OCI-LY1 (cell line): ENCODE data around the gene LIAS.

ENCODE experiments used
- EZH2 ChIP-seq: fragments of 200-600 bp; sonication (generic), shearing (Covaris generic); IDR thresholded peaks from 2 replicates; pipeline ENCODE4 v1.8.0; 2017; ENCODE audit warnings: borderline replicate concordance, mixed run types, mild to moderate bottlenecking, antibody characterized with exemption, low read length, moderate library complexity, mixed read lengths
- TF ChIP-seq, protein P1 (sequence below): fragments of 200-600 bp; sonication (generic), shearing (Covaris generic); IDR thresholded peaks from 2 replicates; pipeline ENCODE4 v1.5.1; 2017; ENCODE audit warnings: mild to moderate bottlenecking, antibody characterized with exemption, low read length, moderate library complexity, mixed read lengths

DNA sequence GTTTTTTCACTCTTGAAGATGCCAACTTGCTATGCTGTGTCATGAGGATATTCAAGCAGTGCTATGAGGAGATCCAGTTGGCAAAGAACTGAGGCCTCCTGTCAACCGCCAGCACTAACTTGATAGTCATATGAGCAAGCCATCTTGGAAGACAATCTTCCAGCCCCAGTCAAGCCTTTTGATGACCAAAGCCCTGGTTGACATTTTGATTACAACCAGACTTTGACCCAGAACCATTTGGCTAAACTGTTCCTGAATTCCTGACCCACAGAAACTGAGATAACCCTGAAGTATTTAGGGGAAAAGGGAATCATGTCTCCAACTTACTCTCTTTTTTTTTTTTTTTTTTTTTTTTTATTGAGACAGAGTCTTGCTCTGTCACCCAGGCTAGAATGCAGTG lies 35.5 kb downstream of the LIAS start:
- TF ChIP-seq, protein P1, sequence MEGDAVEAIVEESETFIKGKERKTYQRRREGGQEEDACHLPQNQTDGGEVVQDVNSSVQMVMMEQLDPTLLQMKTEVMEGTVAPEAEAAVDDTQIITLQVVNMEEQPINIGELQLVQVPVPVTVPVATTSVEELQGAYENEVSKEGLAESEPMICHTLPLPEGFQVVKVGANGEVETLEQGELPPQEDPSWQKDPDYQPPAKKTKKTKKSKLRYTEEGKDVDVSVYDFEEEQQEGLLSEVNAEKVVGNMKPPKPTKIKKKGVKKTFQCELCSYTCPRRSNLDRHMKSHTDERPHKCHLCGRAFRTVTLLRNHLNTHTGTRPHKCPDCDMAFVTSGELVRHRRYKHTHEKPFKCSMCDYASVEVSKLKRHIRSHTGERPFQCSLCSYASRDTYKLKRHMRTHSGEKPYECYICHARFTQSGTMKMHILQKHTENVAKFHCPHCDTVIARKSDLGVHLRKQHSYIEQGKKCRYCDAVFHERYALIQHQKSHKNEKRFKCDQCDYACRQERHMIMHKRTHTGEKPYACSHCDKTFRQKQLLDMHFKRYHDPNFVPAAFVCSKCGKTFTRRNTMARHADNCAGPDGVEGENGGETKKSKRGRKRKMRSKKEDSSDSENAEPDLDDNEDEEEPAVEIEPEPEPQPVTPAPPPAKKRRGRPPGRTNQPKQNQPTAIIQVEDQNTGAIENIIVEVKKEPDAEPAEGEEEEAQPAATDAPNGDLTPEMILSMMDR: no peak
- TF ChIP-seq EZH2: no peak
